GM21723 (cell line): ENCODE measurements around the gene ALDH1A2.
"Not testable (repeated sequence)": the region's sequence is repeated elsewhere in the genome, so short reads cannot be mapped to it uniquely, and the experiment has no call there.

Source experiments
- ATAC-seq: cut with Tn5 transposase; IDR thresholded peaks from one replicate; pipeline ENCODE4 v1.9.1; 2021; ENCODE audit warnings: mild to moderate bottlenecking, moderate library complexity; ENCODE audit not compliant: unreplicated experiment

Gene ALDH1A2

GRCh38 chr15:58002338-58003126, 63.0 kb downstream of the ALDH1A2 start:
- no peak for ATAC-seq

DNA sequence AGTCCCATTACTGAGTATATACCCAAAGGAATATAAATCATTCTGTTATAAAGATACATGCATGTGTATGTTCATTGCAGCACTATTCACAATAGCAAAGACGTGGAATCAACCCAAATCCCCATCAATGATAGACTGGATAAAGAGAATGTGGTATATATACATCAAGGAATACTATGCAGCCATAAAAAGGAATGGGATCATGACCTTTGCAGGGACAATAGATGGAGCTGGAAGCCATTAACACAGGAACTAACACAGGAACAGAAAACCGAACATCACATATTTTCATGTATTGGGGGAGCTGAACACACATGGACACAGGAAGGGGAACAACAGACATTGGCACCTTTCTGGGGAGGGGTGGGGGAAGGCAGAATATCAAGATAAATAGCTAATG, 65.8 kb downstream of the ALDH1A2 start:
- not testable (repeated sequence) for ATAC-seq

DNA sequence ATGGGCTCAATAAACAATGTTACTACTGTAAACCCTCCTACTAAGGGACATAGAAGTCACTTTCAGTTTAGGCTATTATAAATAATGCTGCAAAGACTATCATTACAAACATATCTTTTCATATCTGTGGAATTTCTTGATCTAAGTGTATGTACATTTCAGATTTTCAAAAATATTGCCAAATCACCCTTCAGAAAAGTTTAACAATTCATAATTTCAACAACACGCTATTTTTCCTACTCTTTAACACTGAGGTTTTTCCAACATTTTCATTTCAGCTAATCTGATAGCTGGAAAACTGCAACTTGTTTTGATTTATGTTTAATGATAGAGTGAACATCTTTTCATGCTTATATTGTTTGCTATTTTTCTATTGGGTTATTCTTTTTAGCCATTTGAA, 69.0 kb downstream of the ALDH1A2 start:
- ATAC-seq = no peak

GRCh38 chr15:57994221-57995049, 71.1 kb downstream of the ALDH1A2 start:
- ATAC-seq = no peak

DNA sequence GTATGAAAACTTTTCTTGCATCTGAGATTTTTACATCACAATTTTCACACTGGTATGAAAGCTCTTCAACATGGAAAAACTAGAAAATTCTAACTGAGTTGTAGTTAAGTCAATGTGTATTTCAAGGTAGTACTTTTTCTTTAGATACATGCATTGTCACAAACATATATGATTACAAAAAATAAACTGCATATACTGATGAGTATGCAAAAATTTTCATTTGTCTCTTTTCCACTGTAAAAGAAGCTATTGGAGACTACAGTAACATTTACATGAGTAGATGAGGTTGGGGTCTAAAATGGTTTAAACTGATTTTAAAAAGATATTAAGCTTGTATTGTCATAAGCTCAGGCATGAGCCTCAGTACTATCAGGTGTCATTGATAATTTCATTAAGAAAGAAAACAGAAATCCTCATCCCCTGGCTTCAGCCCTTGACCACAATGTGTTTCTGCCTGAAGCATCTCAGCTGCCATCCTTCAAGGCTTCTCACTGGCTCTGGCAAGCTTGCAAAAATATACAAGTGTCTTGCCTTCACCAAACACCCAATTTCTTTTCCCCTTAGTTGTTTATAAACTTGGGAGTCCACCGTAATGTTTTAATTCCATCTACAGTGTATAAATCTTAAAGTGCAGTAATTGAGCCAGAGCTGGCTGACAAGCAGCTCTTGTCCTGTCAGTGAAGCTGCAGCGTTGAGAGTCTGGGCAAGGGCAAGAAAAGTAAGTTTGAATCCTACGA, 71.9 kb downstream of the ALDH1A2 start:
- ATAC-seq = no peak

GRCh38 chr15:57992761-57993355, 72.7 kb downstream of the ALDH1A2 start:
- no peak for ATAC-seq

DNA sequence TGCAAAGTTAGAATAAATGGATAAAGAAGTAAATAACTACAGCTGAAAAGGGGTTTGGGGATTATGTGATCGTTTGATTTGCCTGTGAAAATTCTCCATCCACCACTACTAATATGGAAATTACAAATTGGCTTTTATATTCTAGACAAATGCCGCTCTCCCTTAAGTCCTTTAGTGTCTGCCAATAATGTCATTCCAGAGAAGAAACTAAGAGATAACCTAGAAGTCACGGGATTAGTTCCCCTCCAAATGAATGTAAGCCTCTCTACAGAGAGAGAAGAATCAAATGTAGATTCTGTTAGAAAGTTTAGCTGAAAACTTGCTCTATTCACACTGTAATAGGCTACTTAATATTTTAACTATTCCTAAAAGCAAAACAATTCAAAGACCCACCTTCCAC, 92.0 kb downstream of the ALDH1A2 start:
- no peak for ATAC-seq

- no peak for ATAC-seq
Observed at GRCh38 chr15:57972864-57973263, 92.6 kb downstream of the ALDH1A2 start.

GRCh38 chr15:57969996-57970395, 95.5 kb downstream of the ALDH1A2 start:
- no peak for ATAC-seq

- no peak for ATAC-seq
Observed at GRCh38 chr15:57969355-57969754, 96.2 kb downstream of the ALDH1A2 start.

DNA sequence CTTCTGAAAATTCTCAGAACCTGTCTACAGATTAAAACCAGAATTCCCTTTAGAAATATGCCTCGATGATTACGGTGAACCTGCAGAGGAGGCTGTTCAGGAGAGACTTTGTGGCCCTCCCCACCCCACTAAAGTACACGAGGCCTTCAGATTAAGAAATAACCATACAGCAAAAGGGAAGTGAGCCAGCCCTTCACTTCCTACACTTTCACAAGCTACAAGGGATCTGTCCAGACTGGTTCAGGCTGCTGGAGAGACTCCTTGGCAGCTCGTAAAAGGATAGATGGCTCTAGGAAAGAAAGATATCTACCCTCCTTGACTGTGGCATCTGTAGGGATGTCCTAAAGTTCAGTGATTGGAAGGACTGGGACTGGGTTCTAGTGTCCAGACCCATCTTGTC, 102.6 kb downstream of the ALDH1A2 start:
- ATAC-seq = no peak

GRCh38 chr15:57961919-57962318, 103.6 kb downstream of the ALDH1A2 start:
- ATAC-seq = no peak

GRCh38 chr15:57957113-57957512, 108.4 kb downstream of the ALDH1A2 start:
- no peak for ATAC-seq

- no peak for ATAC-seq
Observed at GRCh38 chr15:57953874-57954273, 111.6 kb downstream of the ALDH1A2 start.

- no peak for ATAC-seq
Observed at GRCh38 chr15:57951328-57951932, 114.1 kb downstream of the ALDH1A2 start.

GRCh38 chr15:57950381-57950946, 115.0 kb downstream of the ALDH1A2 start:
- no peak for ATAC-seq

DNA sequence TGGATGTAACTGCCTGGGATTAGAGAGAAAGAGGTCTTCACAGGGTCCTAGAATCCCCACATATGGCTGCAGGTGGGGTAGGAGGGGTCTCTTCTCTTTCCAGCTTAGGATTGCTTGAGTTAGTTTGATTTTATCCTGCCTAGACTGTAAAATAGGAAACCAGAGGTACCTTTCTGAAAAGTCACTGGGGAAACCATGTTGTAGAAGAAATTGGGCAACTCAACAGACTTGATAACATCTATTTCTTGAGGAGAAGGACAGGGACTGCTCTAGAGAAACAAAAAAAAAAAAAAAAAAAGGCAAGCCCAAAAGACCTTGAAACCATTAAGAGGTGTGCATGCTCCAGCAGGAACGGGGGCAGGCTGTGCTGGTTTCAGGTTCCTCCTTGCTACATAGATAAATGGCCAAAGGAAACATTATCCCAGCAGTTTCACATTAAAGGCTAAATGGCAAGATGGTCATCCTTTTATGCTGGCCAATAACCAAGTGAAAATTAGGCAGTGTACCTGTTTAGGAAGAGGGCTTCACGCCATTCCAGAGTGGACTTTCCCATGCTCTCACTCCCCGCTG, 116.1 kb downstream of the ALDH1A2 start:
- ATAC-seq = no peak

- no peak for ATAC-seq
Observed at GRCh38 chr15:57948351-57949289, 116.9 kb downstream of the ALDH1A2 start.

GRCh38 chr15:57947781-57948180, 117.7 kb downstream of the ALDH1A2 start:
- no peak for ATAC-seq
